ENCODE measurements around the gene CRELD1. TPM values are rescaled to one million over a fixed set of nuclear protein-coding genes. Genes with fewer than 3 reads are reported as not detected.

CRELD1 gene
- total and polyA plus RNA-seq, 2 of the 13 experiments (the other 11 are each of a cell fraction or from before 2014, with no cell fraction given), result 27.1 to 61.9 TPM

GRCh38 chr3:9946112-9947024 lies 12.7 kb downstream of the CRELD1 start (continued):
- TF ChIP-seq ETV5 (CRISPR knock-in tag; IDR thresholded peaks at IDR 0.05; ENCODE audit: borderline replicate concordance) (peak; percentile 44), ELK4 (CRISPR knock-in tag; IDR thresholded peaks at IDR 0.05; ENCODE audit: borderline replicate concordance) (no peak), CC2D1A (CRISPR knock-in tag; IDR thresholded peaks at IDR 0.05) (0 out of 2 replicates have a peak, but pooled peaks have one; percentile 70), GABPB1 (CRISPR knock-in tag; IDR thresholded peaks at IDR 0.05) (peak; percentile 80), SMC3 (IDR thresholded peaks at IDR 0.05; ENCODE audit: low read length) (no peak; the same call in 1 of the 2 replicates), ZNF788 (CRISPR knock-in tag; IDR thresholded peaks at IDR 0.05; ENCODE audit: borderline replicate concordance) (peak; percentile 86), CTCF (CRISPR knock-in tag; IDR thresholded peaks at IDR 0.05) (peak; percentile 88), TFDP1 (CRISPR knock-in tag; IDR thresholded peaks at IDR 0.05; ENCODE audit: borderline replicate concordance) (peak; percentile 76; the same call in 1 of the 2 replicates), ZGPAT (CRISPR knock-in tag; IDR thresholded peaks at IDR 0.05) (peak; percentile 84), KDM5B (CRISPR knock-in tag; IDR thresholded peaks at IDR 0.05; ENCODE audit: borderline replicate concordance) (peak; percentile 67; the same call in 1 of the 2 replicates), HINFP (CRISPR knock-in tag; IDR thresholded peaks at IDR 0.05; ENCODE audit: low read depth) (peak; percentile 66), HNRNPLL (IDR thresholded peaks at IDR 0.05; ENCODE audit: low read depth, low read length, poor library complexity, severe bottlenecking) (peak; percentile 81), ZNF136 (CRISPR knock-in tag; IDR thresholded peaks at IDR 0.05; ENCODE audit: low read depth) (no peak), ARID4A (CRISPR knock-in tag; IDR thresholded peaks at IDR 0.05; ENCODE audit: borderline replicate concordance) (peak; percentile 68; the same call in 1 of the 2 replicates), MED13 (CRISPR knock-in tag; IDR thresholded peaks at IDR 0.05) (no peak), KDM6A (CRISPR knock-in tag; IDR thresholded peaks at IDR 0.05; ENCODE audit: low read depth) (no peak)
